ENCODE data around the gene ABLIM1. TPM values are rescaled to one million over a fixed set of nuclear protein-coding genes. Genes with fewer than 3 reads are reported as not detected.

The ABLIM1 gene
- total RNA-seq, 3 donors from 2014 or later (not counting 1 experiment from before 2014, with no cell fraction given) = 71.9 to 118 (median 73.5) TPM

- TF ChIP-seq CTCF (IDR thresholded peaks at IDR 0.05) = no peak
Measured at GRCh38 chr10:114553436-114553835, 104.6 kb downstream of the ABLIM1 start.

GRCh38 chr10:114552050-114552449, 106.0 kb downstream of the ABLIM1 start:
- Mint-ChIP-seq H3K36me3 (no peaks in the 10 kb centered on the region), H3K27ac (no peak overlapping the region)

More at GRCh38 chr10:114553436-114553835, 104.6 kb downstream of the ABLIM1 start:
- Mint-ChIP-seq H3K27ac (no peak overlapping the region), H3K36me3 (peaks cover 7% of the 10 kb centered on the region), H3K9me3 (peaks cover 0 to 6% of the 10 kb centered on the region in 2 donors), H3K4me1 (peaks cover 7 to 11% of the 10 kb centered on the region in 2 donors), H3K27me3 (ENCODE audit: low read depth in 2 of 2) (no peaks in the 10 kb centered on the region), H3K4me3 (no peak overlapping the region)
- H3K27ac ChIP-seq (ENCODE audit: low read length) = no peak overlapping the region
- no peak for DNase-seq
- H3K4me3 ChIP-seq (ENCODE audit: low read length) = no peak overlapping the region
- no peaks in the 10 kb centered on the region for H3K36me3 ChIP-seq (ENCODE audit: control insufficient read depth, insufficient read depth, low read length)
- intact Hi-C loops (cut with micrococcal nuclease) = loop anchor here (5.0 kb wide), 1 partner anchor 324 kb away; no protein-coding TSS in a partner anchor
- ATAC-seq = no peak
- H3K27me3 ChIP-seq (ENCODE audit: control insufficient read depth, insufficient read depth, low read length) = no peaks in the 10 kb centered on the region
- peaks cover 3% of the 10 kb centered on the region for H3K4me1 ChIP-seq (ENCODE audit: control insufficient read depth, insufficient read depth, low read length)
- H3K9me3 ChIP-seq (ENCODE audit: control insufficient read depth, insufficient read depth, low read length) = peaks cover 11% of the 10 kb centered on the region
- WGBS (ENCODE audit: insufficient coverage) = 55% methylated on average over 1 of the region's 1 CpG

GRCh38 chr10:114551636-114551972, 106.5 kb downstream of the ABLIM1 start:
- 71% methylated on average over 3 of the region's 3 CpGs for WGBS (ENCODE audit: insufficient coverage)
- H3K4me1 ChIP-seq (ENCODE audit: control insufficient read depth, insufficient read depth, low read length) = peaks cover 16% of the 10 kb centered on the region
- H3K4me3 ChIP-seq (ENCODE audit: low read length) = no peak overlapping the region
- no peaks in the 10 kb centered on the region for H3K27me3 Mint-ChIP-seq (ENCODE audit: low read depth in 2 of 2)
- intact Hi-C loops (cut with micrococcal nuclease) = loop anchor here (2.0 to 5.0 kb wide), 2 partner anchors 151 to 326 kb away; no protein-coding TSS in a partner anchor
- DNase-seq (no peak), ATAC-seq (no peak)
- no peaks in the 10 kb centered on the region for H3K36me3 Mint-ChIP-seq
- H3K4me3 Mint-ChIP-seq = no peak overlapping the region
- H3K9me3 Mint-ChIP-seq = no peaks in the 10 kb centered on the region
- no peak overlapping the region for H3K27ac Mint-ChIP-seq
- H3K27me3 ChIP-seq (ENCODE audit: control insufficient read depth, insufficient read depth, low read length) = no peaks in the 10 kb centered on the region
- H3K9me3 ChIP-seq (ENCODE audit: control insufficient read depth, insufficient read depth, low read length) = no peaks in the 10 kb centered on the region
- H3K27ac ChIP-seq (ENCODE audit: low read length) = no peak overlapping the region
- no peaks in the 10 kb centered on the region for H3K36me3 ChIP-seq (ENCODE audit: control insufficient read depth, insufficient read depth, low read length)
- no peak for TF ChIP-seq CTCF (IDR thresholded peaks at IDR 0.05)
- peaks cover 23 to 27% of the 10 kb centered on the region in 2 donors for H3K4me1 Mint-ChIP-seq

More at GRCh38 chr10:114552050-114552449, 106.0 kb downstream of the ABLIM1 start:
- no peaks in the 10 kb centered on the region for H3K9me3 Mint-ChIP-seq
- Histone ChIP-seq H3K36me3 (ENCODE audit: control insufficient read depth, insufficient read depth, low read length) (no peaks in the 10 kb centered on the region), H3K9me3 (ENCODE audit: control insufficient read depth, insufficient read depth, low read length) (peaks cover 2% of the 10 kb centered on the region), H3K4me3 (ENCODE audit: low read length) (no peak overlapping the region), H3K4me1 (ENCODE audit: control insufficient read depth, insufficient read depth, low read length) (peaks cover 11% of the 10 kb centered on the region), H3K27ac (ENCODE audit: low read length) (no peak overlapping the region), H3K27me3 (ENCODE audit: control insufficient read depth, insufficient read depth, low read length) (no peaks in the 10 kb centered on the region)
- no peak for ATAC-seq
- no peaks in the 10 kb centered on the region for H3K27me3 Mint-ChIP-seq (ENCODE audit: low read depth in 2 of 2)
- no peak for DNase-seq
- intact Hi-C loops (cut with micrococcal nuclease) = loop anchor here (5.0 kb wide), 1 partner anchor 325 kb away; no protein-coding TSS in a partner anchor
- H3K4me3 Mint-ChIP-seq = no peak overlapping the region
- 94% methylated on average over 5 of the region's 5 CpGs for WGBS (ENCODE audit: insufficient coverage)
- TF ChIP-seq CTCF (IDR thresholded peaks at IDR 0.05) = no peak
- peaks cover 21 to 25% of the 10 kb centered on the region in 2 donors for H3K4me1 Mint-ChIP-seq

All from natural killer cell (primary cell).